ENCODE results near the gene BMPR1B.

GRCh38 chr4:94895081-94895480 is 137.3 kb downstream of the BMPR1B start:
- TF ChIP-seq CTCF (IDR thresholded peaks at IDR 0.05) (no peak), POLR2A (IDR thresholded peaks at IDR 0.05) (no peak), EP300 (IDR thresholded peaks at IDR 0.05) (no peak)

Measured in ovary (tissue), 3 donors.